Right atrium auricular region (tissue), 2 donors: ENCODE results near the gene GTF2F2. TPM values are rescaled to one million over a fixed set of nuclear protein-coding genes. Genes with fewer than 3 reads are reported as not detected.
"Not testable (repeated sequence)": the region's sequence is repeated elsewhere in the genome, so short reads cannot be mapped to it uniquely, and the experiment has no call there.

ENCODE experiments used
- DNase-seq: peaks from one replicate; pipeline ENCODE4 v3.0.0-alpha.2; 2019; ENCODE audit warnings: low spot score
- H3K27ac ChIP-seq, 2 donors: fragments of 200-600 bp; sonication (generic); 1 replicate in 1 of 2; 2 replicates in 1 of 2; pipeline ENCODE4 v1.5.1; 2016 to 2019
- H3K27me3 ChIP-seq, 2 donors: fragments of 200-600 bp; sonication (generic); one replicate each; pipeline versions ENCODE4 v1.5.1 to v1.6.0; 2017 to 2019
- H3K36me3 ChIP-seq: fragments of 200-600 bp; sonication (generic); one replicate; pipeline ENCODE4 v1.5.1; 2016
- H3K4me1 ChIP-seq, 2 donors: fragments of 200-600 bp; sonication (generic); one replicate each; pipeline versions ENCODE4 v1.5.1 to v1.6.0; 2017 to 2019
- H3K4me3 ChIP-seq, 2 donors: fragments of 200-600 bp; sonication (generic); 1 replicate in 1 of 2; 2 replicates in 1 of 2; pipeline ENCODE4 v1.5.1; 2017 to 2019; ENCODE audit warnings: mild to moderate bottlenecking in 1 of 2, moderate library complexity in 1 of 2
- H3K9me3 ChIP-seq, 2 donors: fragments of 200-600 bp; sonication (generic); one replicate each; pipeline ENCODE4 v1.5.1; 2019
- CTCF ChIP-seq, 2 donors: fragments of 200-600 bp; sonication (generic); IDR thresholded peaks; one replicate each; pipeline ENCODE4 v1.5.1; 2019; ENCODE audit warnings: antibody characterized with exemption in 2 of 2
- total RNA-seq, 2 donors: library from RNA; depleted of rRNA; stranded (reverse); fragments of >200 nt; gene quantifications; one replicate each; pipeline ENCODE4 v1.1.0, GENCODE V29; 2016

Gene GTF2F2
- total RNA-seq, 2 donors from 2014 or later: 9.4 to 23.3 TPM

- Histone ChIP-seq H3K4me1 (peaks cover 0 to 5% of the 10 kb centered on the region in 2 donors), H3K9me3 (no peaks in the 10 kb centered on the region), H3K27me3 (no peaks in the 10 kb centered on the region), H3K27ac (no peak overlapping the region), H3K4me3 (no peak overlapping the region), H3K36me3 (no peaks in the 10 kb centered on the region)
- no peak for DNase-seq
- TF ChIP-seq CTCF (IDR thresholded peaks at IDR 0.05): no peak
These were observed 175.9 kb downstream of the GTF2F2 start for GRCh38 chr13:45296259-45296658.

GRCh38 chr13:45297456-45298205, 177.3 kb downstream of the GTF2F2 start:
- Histone ChIP-seq H3K27ac (no peak overlapping the region), H3K36me3 (no peaks in the 10 kb centered on the region), H3K4me1 (peaks cover 0 to 5% of the 10 kb centered on the region in 2 donors), H3K9me3 (no peaks in the 10 kb centered on the region), H3K27me3 (no peaks in the 10 kb centered on the region), H3K4me3 (no peak overlapping the region)
- no peak for DNase-seq
- TF ChIP-seq CTCF (IDR thresholded peaks at IDR 0.05): no peak

- TF ChIP-seq CTCF (IDR thresholded peaks at IDR 0.05): no peak
- no peaks in the 10 kb centered on the region for H3K36me3 ChIP-seq
- H3K27ac ChIP-seq: no peak overlapping the region
These were observed 177.8 kb downstream of the GTF2F2 start for GRCh38 chr13:45298206-45298505.

GRCh38 chr13:45298550-45298949, 178.2 kb downstream of the GTF2F2 start:
- not testable (repeated sequence) for H3K4me1 ChIP-seq, H3K4me3 ChIP-seq, H3K9me3 ChIP-seq, H3K36me3 ChIP-seq, H3K27me3 ChIP-seq, H3K27ac ChIP-seq, DNase-seq

More at GRCh38 chr13:45298206-45298505, 177.8 kb downstream of the GTF2F2 start:
- H3K4me3 ChIP-seq: no peak overlapping the region
- no peak for DNase-seq
- no peaks in the 10 kb centered on the region for H3K27me3 ChIP-seq
- H3K9me3 ChIP-seq: no peaks in the 10 kb centered on the region
- peaks cover 0 to 5% of the 10 kb centered on the region in 2 donors for H3K4me1 ChIP-seq

- H3K27me3 ChIP-seq: no peaks in the 10 kb centered on the region
- no peaks in the 10 kb centered on the region for H3K9me3 ChIP-seq
- DNase-seq: no peak
- TF ChIP-seq CTCF (IDR thresholded peaks at IDR 0.05): no peak
- no peaks in the 10 kb centered on the region for H3K36me3 ChIP-seq
- no peak overlapping the region for H3K4me3 ChIP-seq
- peaks cover 0 to 5% of the 10 kb centered on the region in 2 donors for H3K4me1 ChIP-seq
- H3K27ac ChIP-seq: no peak overlapping the region
These were observed 178.9 kb downstream of the GTF2F2 start for GRCh38 chr13:45299194-45299593.

- no peak for DNase-seq
- no peaks in the 10 kb centered on the region for H3K27me3 ChIP-seq
- no peak for TF ChIP-seq CTCF (IDR thresholded peaks at IDR 0.05)
- H3K36me3 ChIP-seq: no peaks in the 10 kb centered on the region
- no peaks in the 10 kb centered on the region for H3K9me3 ChIP-seq
- peaks cover 0 to 5% of the 10 kb centered on the region in 2 donors for H3K4me1 ChIP-seq
- H3K4me3 ChIP-seq: no peak overlapping the region
- H3K27ac ChIP-seq: no peak overlapping the region
These were observed 180.1 kb downstream of the GTF2F2 start for GRCh38 chr13:45300190-45300985.
